Left colon (tissue), 2 donors: ENCODE data around the gene GNE. TPM values are rescaled to one million over a fixed set of nuclear protein-coding genes. Genes with fewer than 3 reads are reported as not detected.

Source experiments
- ATAC-seq: fragments of 200-7000 bp; cut with Tn5 transposase; one replicate; pipeline ENCODE4 v1.9.1; 2020; ENCODE audit warnings: mild to moderate bottlenecking, moderate library complexity
- DNase-seq, 2 donors: peaks; one replicate each; pipeline ENCODE4 v3.0.0-alpha.2; 2020
- intact Hi-C, 2 donors: fragments of 100-400 bp; cut with DNase I in 1 of 2; cut with micrococcal nuclease in 1 of 2; formaldehyde crosslinking; loops; one replicate each; pipeline versions ENCODE4 v1.11.2 to v1.14.0; 2022; cut with DNase I, micrococcal nuclease
- total RNA-seq, 2 donors: library from RNA; stranded (reverse); fragmentation: NEBNext Ultra II Directional; extraction: Animal tissue kit (Norgen Biotek cat#: 25700); gene quantifications; one replicate each; pipeline ENCODE4 v1.2.1, GENCODE V29; 2021
- donor health status: DM: no; HTN: no; CAD: no.
- donor health status: DM: yes; HTN: yes; CAD: no.

The GNE gene
- total RNA-seq, 2 donors from 2014 or later: 94.0 to 196 TPM

GRCh38 chr9:36217256-36217968 is 40.8 kb downstream of the GNE start:
- ATAC-seq (no peak), DNase-seq (no peak)
- intact Hi-C loops: no loop called here

- ATAC-seq (no peak), DNase-seq (no peak)
- intact Hi-C loops: no loop called here
Observed at GRCh38 chr9:36214571-36214970, 43.7 kb downstream of the GNE start.

GRCh38 chr9:36213989-36214388 is 44.3 kb downstream of the GNE start:
- DNase-seq: no peak
- intact Hi-C loops: no loop called here
- no peak for ATAC-seq

- intact Hi-C loops: no loop called here
- ATAC-seq (peak; percentile 7), DNase-seq (no peak)
Observed at GRCh38 chr9:36213387-36213786, 44.9 kb downstream of the GNE start.

- ATAC-seq: no peak
- DNase-seq: no peak
- intact Hi-C loops: no loop called here
Observed at GRCh38 chr9:36211510-36211909, 46.7 kb downstream of the GNE start.

GRCh38 chr9:36210722-36211121 is 47.5 kb downstream of the GNE start:
- no peak for DNase-seq
- intact Hi-C loops: no loop called here
- no peak for ATAC-seq

- intact Hi-C loops: no loop called here
- ATAC-seq (no peak), DNase-seq (no peak)
Observed at GRCh38 chr9:36208521-36209253, 49.6 kb downstream of the GNE start.

- DNase-seq (no peak), ATAC-seq (no peak)
- intact Hi-C loops: no loop called here
Observed at GRCh38 chr9:36207546-36208012, 50.7 kb downstream of the GNE start.

- DNase-seq (no peak), ATAC-seq (no peak)
- intact Hi-C loops: no loop called here
Observed at GRCh38 chr9:36207016-36207415, 51.2 kb downstream of the GNE start.

GRCh38 chr9:36204906-36205547 is 53.2 kb downstream of the GNE start:
- intact Hi-C loops: no loop called here
- ATAC-seq (peak; percentile 77), DNase-seq (no peak)

- ATAC-seq: no peak
- intact Hi-C loops: no loop called here
- DNase-seq: no peak
Observed at GRCh38 chr9:36194326-36195000, 63.8 kb downstream of the GNE start.

GRCh38 chr9:36193023-36193422 is 65.2 kb downstream of the GNE start:
- intact Hi-C loops: no loop called here
- no peak for DNase-seq
- ATAC-seq: no peak

- no peak for DNase-seq
Observed at GRCh38 chr9:36192196-36192595, 66.1 kb downstream of the GNE start.

GRCh38 chr9:36191686-36192085 is 66.6 kb downstream of the GNE start:
- no peak for DNase-seq
- no peak for ATAC-seq
- intact Hi-C loops: no loop called here

More at GRCh38 chr9:36192196-36192595, 66.1 kb downstream of the GNE start:
- intact Hi-C loops: no loop called here
- no peak for ATAC-seq

GRCh38 chr9:36191290-36191645 is 67.0 kb downstream of the GNE start:
- ATAC-seq (peak; percentile 44), DNase-seq (peak in 1 of 2 donors; percentile 58)
- intact Hi-C loops: no loop called here

- DNase-seq (peak; percentile 94 to 99), ATAC-seq (peak; percentile 94)
- intact Hi-C loops: no loop called here
Observed at GRCh38 chr9:36190388-36191289, 67.6 kb downstream of the GNE start, which contains the start of gene CLTA. Gene CLTA (plus strand): TSS chr9:36190921. CDS start chr9:36191057, 136 bp downstream.

- DNase-seq (peak in 1 of 2 donors; percentile 23), ATAC-seq (peak; percentile 47)
- intact Hi-C loops: no loop called here
Observed at GRCh38 chr9:36189976-36190375, 68.3 kb downstream of the GNE start.

GRCh38 chr9:36188212-36188611 is 70.0 kb downstream of the GNE start:
- ATAC-seq (no peak), DNase-seq (no peak)
- intact Hi-C loops: no loop called here
